ENCODE measurements around the gene TULP3.

Gene TULP3

GRCh38 chr12:2967651-2968050 lies 77.0 kb downstream of the TULP3 start:
- DNase-seq (ENCODE audit: low spot score), result no peak
- no peak for TF ChIP-seq CTCF (IDR thresholded peaks at IDR 0.05; ENCODE audit: extremely low read depth, missing control alignments)

GRCh38 chr12:2970744-2971143 lies 80.1 kb downstream of the TULP3 start:
- DNase-seq (ENCODE audit: low spot score), result no peak
- no peak for TF ChIP-seq CTCF (IDR thresholded peaks at IDR 0.05; ENCODE audit: extremely low read depth, missing control alignments)

- DNase-seq (ENCODE audit: low spot score), result no peak
- no peak for TF ChIP-seq CTCF (IDR thresholded peaks at IDR 0.05; ENCODE audit: extremely low read depth, missing control alignments)
These were observed 82.9 kb downstream of the TULP3 start for GRCh38 chr12:2973566-2973965.

GRCh38 chr12:2974560-2974971 lies 83.9 kb downstream of the TULP3 start:
- no peak for DNase-seq (ENCODE audit: low spot score)
- TF ChIP-seq CTCF (IDR thresholded peaks at IDR 0.05; ENCODE audit: extremely low read depth, missing control alignments), result no peak

GRCh38 chr12:2976581-2976996 lies 85.9 kb downstream of the TULP3 start:
- TF ChIP-seq CTCF (IDR thresholded peaks at IDR 0.05; ENCODE audit: extremely low read depth, missing control alignments), result no peak
- no peak for DNase-seq (ENCODE audit: low spot score)

GRCh38 chr12:2977776-2978175 lies 87.1 kb downstream of the TULP3 start:
- no peak for TF ChIP-seq CTCF (IDR thresholded peaks at IDR 0.05; ENCODE audit: extremely low read depth, missing control alignments)
- DNase-seq (ENCODE audit: low spot score), result no peak

GRCh38 chr12:2979806-2980205 lies 89.1 kb downstream of the TULP3 start:
- TF ChIP-seq CTCF (IDR thresholded peaks at IDR 0.05; ENCODE audit: extremely low read depth, missing control alignments), result no peak
- DNase-seq (ENCODE audit: low spot score), result no peak

All from GM20000 (cell line).